H1 (cell line): Measurements from ENCODE around the gene ZNF470.

ENCODE experiments used
- ASH2L ChIP-seq: fragments of 200-600, 300-600 bp; sonication (generic); IDR thresholded peaks from one replicate; pipeline ENCODE4 v1.7.1; 2017; ENCODE audit warnings: low read length
- BRCA1 ChIP-seq: IDR thresholded peaks from 2 replicates; pipeline ENCODE4 v1.6.1; 2012; ENCODE audit warnings: low read depth, low read length, improper control_type of control experiment
- TEAD4 ChIP-seq: IDR thresholded peaks from 2 replicates; pipeline ENCODE4 v1.6.1; 2012; ENCODE audit warnings: low read depth, low read length, inconsistent platforms, mixed read lengths
- TF ChIP-seq, protein P1 (sequence below), 3 experiments: IDR thresholded peaks; 1 replicate in 2 of 3; 2 replicates in 1 of 3; pipeline versions ENCODE4 v1.5.1 to v1.6.1; 2011; ENCODE audit warnings: low read length in 3 of 3, mild to moderate bottlenecking in 3 of 3, inconsistent platforms in 2 of 3, low read depth in 1 of 3, moderate library complexity in 1 of 3; ENCODE audit not compliant: insufficient read depth in 1 of 3; ENCODE audit errors: control extremely low read depth in 1 of 3

DNA sequence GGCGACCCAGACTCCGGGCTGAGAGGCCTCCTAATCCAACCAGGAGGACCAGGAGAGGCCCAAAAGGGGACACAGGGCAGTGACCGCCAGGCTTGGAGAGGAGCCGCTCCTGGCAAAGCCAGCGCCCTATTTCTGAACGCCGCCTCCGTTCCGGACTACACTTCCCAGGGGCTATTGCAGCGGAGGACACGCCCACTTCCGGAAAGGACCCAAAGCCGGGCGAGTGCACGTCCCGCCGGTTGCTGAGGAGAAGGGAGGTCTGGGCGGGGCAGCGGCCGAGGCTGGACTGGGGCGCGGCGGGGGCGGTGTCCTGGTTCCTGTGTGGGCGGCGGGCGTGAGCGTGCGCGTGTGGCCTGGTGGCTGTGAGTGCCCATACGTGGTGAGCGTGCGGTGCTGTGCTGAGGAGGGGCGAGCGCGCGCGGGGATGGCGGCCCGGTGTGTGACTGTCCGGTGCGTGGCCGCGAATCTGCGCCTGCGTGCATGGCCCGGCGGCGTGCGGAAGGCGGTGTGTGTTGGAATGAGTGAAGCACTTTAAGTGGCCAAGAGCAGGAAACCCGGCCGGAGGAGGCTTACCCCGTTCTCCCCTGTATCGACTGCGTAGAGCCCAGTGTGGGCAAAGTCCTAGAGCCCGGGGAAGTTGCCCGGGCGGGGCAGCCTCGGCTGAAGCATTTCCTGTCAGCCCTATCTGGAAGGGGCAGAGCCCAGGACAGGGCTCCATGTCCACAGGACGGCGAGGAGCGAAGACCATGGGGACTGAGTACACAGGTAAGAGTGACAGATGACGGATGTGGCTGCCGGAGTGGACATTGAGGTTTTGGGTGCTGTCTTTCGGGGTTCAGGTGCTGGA, at the start of gene ZNF470:
- TF ChIP-seq ASH2L = peak; percentile 71
- TF ChIP-seq, protein P1, sequence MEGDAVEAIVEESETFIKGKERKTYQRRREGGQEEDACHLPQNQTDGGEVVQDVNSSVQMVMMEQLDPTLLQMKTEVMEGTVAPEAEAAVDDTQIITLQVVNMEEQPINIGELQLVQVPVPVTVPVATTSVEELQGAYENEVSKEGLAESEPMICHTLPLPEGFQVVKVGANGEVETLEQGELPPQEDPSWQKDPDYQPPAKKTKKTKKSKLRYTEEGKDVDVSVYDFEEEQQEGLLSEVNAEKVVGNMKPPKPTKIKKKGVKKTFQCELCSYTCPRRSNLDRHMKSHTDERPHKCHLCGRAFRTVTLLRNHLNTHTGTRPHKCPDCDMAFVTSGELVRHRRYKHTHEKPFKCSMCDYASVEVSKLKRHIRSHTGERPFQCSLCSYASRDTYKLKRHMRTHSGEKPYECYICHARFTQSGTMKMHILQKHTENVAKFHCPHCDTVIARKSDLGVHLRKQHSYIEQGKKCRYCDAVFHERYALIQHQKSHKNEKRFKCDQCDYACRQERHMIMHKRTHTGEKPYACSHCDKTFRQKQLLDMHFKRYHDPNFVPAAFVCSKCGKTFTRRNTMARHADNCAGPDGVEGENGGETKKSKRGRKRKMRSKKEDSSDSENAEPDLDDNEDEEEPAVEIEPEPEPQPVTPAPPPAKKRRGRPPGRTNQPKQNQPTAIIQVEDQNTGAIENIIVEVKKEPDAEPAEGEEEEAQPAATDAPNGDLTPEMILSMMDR (IDR thresholded peaks at IDR 0.05; ENCODE audit: control extremely low read depth in 1 of 3, insufficient read depth in 1 of 3, low read depth in 1 of 3, low read length in 3 of 3) = no peak
- TF ChIP-seq TEAD4 = 0 out of 2 replicates have a peak, but pooled peaks have one; percentile 5
- TF ChIP-seq BRCA1 = no peak
